Pulmonary artery endothelial cell (primary cell): ENCODE results near the gene BATF3. TPM values are rescaled to one million over a fixed set of nuclear protein-coding genes. Genes with fewer than 3 reads are reported as not detected.
"Not testable (repeated sequence)": the region's sequence is repeated elsewhere in the genome, so short reads cannot be mapped to it uniquely, and the experiment has no call there.

ENCODE experiments used
- DNase-seq: peaks from one replicate; pipeline ENCODE4 v3.0.0-alpha.2; 2011; ENCODE audit warnings: low read depth, low spot score
- total RNA-seq: library from RNA; depleted of rRNA; stranded (reverse); fragments of >200 nt; gene quantifications from 2 replicates; pipeline ENCODE4 v1.2.3, GENCODE V29; 2014

Gene BATF3, protein sequence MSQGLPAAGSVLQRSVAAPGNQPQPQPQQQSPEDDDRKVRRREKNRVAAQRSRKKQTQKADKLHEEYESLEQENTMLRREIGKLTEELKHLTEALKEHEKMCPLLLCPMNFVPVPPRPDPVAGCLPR
- total RNA-seq: 2.6 and 3.0 TPM in 2 replicates

DNA sequence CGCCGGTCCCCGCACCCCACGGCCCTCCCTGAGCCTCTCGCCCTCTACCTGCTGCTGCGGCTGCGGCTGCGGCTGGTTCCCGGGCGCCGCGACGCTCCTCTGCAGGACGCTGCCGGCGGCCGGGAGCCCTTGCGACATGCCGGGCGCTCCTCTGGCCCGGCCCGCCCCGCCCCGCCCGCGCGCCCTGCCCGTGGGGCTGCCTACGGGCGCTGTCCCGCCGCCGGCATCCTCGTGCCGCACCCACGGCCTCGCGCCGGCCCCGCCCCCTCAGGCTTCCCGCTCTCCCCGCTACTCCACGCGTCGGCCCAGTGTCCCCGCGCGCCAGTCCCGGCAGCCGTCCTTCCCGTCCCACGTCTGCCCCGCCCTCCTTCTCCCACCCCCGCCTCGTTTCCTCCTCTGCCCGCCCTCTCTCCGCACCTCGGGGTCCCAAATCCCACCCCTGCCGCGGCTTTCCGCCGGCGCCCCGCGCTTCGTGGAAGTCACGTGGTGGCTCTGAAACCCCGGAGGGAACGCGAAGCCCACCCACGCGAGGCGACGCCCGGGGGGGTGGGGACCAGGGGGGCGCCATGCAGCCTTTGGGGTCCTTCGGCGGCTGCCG is at the start of gene BATF3:
Gene BATF3 (minus strand): TSS at position 216 of the 598 bp plus-strand sequence. CDS start 78 bp downstream, at position 138.
- DNase-seq: no peak

DNA sequence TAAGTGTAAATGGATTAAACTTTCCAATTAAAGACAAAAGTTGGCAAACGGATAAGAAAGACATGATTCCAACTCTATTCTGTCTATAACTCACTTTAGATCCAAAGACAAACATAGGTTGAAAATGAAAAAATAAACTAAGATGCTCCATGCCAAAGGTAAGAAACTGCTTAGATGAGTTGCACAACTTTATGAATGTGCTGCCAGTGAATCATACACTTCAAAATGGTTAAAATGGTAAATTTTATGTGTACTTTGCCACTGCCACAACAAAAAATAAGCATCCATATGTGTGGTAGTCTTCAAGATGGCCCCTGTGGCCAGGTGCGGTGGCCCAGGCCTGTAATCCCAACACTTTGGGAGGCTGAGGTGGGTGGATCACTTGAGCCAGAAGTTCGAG is 46.9 kb upstream of the BATF3 start:
- DNase-seq: no peak

DNA sequence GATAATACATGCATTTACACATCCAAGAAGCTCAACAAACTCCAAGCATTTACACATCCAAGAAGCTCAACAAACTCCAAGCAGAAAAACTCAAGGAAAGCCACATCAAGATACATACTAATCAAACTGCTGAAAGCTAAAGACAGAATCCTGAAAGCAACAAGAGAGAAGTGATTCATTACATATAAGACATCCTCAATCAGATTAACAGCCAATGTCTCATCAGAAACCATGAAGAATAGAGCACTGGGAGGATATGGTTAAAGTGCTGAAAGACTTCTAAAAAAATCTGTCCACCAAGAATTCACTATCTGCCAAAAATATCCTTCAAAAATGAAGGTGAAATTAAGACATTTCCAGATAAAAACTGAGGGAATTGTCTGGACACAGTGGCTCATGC is 45.7 kb upstream of the BATF3 start:
- DNase-seq: no peak

DNA sequence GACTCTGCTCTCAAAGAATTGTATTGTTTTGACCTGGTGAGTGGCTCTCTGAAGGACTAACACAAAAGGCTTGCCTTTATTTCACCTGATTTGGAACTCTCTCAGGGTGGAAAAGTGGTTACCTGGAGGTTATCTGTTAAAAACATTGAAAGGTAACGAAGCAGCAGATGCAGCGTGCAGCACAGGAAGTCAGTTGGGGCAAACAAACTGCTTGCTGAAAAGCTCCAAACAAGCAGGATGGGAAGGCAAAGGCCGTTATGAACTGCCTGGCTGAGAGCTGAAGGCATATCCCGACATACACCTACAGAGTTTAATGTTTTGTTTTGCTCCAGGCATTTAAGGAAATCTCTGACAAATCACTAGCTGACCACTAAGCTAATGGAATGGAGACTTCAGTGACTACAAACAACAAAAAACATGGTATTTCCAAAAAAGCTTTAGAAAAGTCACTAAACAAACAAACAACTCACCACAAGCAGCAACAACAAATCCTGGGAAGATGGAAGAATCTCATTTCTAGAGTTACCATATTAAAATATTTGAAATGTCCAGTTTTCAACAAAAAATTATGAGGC is 44.3 kb upstream of the BATF3 start:
- DNase-seq: no peak

- DNase-seq: no peak
Measured at GRCh38 chr1:212738330-212738729, 38.7 kb upstream of the BATF3 start.

GRCh38 chr1:212737559-212737958 is 37.9 kb upstream of the BATF3 start:
- DNase-seq: no peak

GRCh38 chr1:212733109-212733508 is 33.5 kb upstream of the BATF3 start:
- no peak for DNase-seq

- DNase-seq: no peak
Measured at GRCh38 chr1:212731630-212732029, 32.0 kb upstream of the BATF3 start.

GRCh38 chr1:212728606-212729005 is 29.0 kb upstream of the BATF3 start:
- no peak for DNase-seq

GRCh38 chr1:212727386-212728181 is 27.9 kb upstream of the BATF3 start:
- DNase-seq: no peak

DNA sequence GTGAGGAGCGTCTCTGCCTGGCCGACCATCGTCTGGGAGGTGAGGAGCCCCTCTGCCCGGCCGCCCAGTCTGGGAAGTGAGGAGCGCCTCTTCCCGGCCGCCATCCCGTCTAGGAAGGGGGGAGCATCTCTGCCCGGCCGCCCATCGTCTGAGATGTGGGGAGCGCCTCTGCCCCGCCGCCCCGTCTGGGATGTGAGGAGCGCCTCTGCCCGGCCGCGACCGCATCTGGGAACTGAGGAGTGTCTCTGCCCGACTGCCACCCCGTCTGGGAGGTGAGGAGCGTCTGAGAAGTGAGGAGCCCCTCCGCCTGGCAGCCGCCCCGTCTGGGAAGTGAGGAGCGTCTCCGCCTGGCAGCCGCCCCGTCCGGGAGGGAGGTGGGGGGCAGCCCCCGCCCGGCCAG is 25.0 kb upstream of the BATF3 start:
- not testable (repeated sequence) for DNase-seq

DNA sequence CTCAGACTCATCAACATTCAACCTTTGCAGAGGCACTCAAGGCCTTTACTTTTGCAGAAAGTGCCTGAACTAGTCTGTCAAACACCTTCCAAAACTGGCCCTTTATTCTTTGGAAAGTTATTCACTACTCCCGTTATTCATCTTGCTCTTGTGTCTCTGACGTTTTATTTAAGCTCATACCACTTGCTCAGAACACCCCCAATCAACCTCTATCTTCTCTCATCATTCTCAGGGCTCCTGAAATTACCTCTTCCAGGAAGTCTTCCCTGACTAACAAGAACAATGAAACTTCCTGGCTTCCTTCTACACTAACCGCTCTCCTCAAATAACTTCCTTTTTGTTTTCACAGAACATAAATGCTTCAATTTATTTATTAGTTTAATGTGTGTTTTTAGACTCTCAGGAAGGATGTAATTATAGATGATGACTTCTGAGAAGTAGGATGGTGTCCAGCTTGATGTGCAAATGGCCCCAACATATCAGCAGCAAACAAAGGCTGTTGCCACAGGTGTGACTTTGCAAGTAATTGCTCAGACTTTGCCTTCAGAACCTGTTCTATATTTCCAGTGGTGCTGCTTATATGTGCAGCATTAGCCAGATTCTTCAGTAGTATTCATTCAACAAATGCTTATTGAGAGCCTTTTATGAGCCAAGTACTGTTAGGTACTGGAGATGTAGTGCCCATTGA is 22.8 kb upstream of the BATF3 start:
- no peak for DNase-seq

DNA sequence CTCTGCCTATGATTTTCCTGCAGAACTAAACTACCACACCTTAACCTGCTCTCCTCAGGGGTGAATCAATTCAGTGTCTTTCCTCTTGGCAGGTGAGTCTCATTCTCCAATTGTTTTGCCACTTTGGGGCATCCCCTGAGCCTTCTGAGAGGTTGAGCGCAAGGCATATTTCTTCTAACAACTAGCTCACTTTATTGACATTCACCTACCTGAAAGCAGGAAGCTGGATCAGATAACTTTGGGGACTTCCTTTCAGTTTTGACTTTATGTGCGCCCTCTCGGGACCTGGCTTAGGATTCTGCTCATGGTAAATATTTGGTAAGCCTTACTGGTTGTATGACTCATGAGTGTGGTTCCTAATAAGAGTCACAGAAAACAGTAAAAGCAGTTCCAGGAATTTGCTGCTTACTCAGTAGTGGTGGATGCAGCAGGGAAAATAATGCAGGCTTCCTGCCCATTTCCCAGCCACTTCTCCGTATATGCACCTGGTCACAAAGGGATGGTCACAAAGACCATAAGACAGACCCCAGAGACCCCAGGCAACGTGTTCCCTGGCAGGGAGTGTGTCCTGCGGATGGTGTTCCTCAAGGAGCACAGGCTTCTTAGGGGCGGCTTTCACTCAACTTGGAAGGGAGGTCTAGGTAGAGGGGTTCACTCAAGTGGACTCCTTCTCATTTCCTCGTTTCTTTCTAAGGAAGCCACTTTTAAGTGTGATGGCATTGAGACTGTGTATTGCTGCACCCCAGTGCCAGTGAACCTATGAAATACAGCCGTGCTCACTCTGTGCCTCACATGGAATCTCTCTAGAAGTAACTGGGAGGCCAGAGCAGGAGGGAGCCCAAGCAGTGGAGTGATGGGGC is 22.0 kb upstream of the BATF3 start:
- DNase-seq: no peak

- DNase-seq: no peak
Measured at GRCh38 chr1:212719633-212720032, 20.0 kb upstream of the BATF3 start.

DNA sequence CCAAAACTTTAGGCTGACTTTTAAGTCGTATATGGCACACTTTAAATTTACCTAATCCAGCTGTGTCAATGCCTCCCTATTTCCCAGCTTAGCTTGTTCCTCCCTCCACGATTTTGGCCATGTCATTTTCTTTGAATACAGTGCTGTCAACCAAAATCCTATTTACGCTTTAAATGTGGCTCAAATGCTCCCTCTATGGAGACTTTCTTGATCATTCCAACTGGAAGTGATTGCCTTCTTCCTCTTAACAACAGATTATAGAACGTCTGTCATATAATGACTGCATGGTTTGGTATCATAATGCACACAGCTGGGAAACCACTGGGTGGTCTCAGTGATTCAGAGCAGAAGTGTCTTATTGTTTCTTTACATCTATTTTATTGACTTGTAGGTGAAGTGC is 18.9 kb upstream of the BATF3 start:
- DNase-seq: no peak

GRCh38 chr1:212716161-212716560 is 16.5 kb upstream of the BATF3 start:
- DNase-seq: no peak

DNA sequence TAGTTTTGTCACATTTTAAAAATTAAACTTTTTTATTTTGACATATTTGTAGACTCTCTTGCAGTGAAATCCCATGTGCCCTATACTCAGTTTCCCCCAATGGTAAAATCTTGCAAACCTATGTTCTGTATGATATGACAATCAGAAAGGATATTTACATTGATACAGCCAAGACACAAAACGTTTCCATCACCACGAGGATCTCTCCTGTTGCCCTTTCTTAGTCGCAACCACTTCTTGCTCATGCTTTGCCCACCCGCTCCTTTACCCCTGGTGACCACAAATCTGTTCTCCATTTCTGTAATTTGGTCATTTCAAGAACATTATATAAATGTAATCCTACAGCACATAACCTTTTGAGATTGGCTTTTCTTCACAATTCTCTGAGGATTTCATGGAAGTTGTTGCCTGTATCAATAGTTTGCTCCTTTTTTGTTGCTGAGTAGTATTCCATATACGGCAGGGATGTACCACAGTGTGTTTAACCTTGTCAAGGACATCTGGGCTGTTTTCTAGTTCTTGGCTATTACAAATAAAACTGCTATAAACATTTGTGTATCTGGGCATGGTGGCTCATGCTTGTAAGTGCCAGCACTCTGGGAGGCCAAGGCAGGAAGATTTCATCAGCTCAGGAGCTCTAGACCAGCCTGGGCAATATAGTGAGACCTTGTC is 14.0 kb upstream of the BATF3 start:
- DNase-seq: no peak

- DNase-seq: peak; percentile 13
Measured at GRCh38 chr1:212712451-212713303, 13.0 kb upstream of the BATF3 start.

- not testable (repeated sequence) for DNase-seq
Measured at GRCh38 chr1:212711974-212712373, 12.3 kb upstream of the BATF3 start.
